ENCODE data around the gene GOLPH3L. TPM values are rescaled to one million over a fixed set of nuclear protein-coding genes. Genes with fewer than 3 reads are reported as not detected.

Gene GOLPH3L
- total and polyA plus RNA-seq, 2 of the 13 experiments (the other 11 are each of a cell fraction or from before 2014, with no cell fraction given): 8.2 to 12.8 TPM

DNA sequence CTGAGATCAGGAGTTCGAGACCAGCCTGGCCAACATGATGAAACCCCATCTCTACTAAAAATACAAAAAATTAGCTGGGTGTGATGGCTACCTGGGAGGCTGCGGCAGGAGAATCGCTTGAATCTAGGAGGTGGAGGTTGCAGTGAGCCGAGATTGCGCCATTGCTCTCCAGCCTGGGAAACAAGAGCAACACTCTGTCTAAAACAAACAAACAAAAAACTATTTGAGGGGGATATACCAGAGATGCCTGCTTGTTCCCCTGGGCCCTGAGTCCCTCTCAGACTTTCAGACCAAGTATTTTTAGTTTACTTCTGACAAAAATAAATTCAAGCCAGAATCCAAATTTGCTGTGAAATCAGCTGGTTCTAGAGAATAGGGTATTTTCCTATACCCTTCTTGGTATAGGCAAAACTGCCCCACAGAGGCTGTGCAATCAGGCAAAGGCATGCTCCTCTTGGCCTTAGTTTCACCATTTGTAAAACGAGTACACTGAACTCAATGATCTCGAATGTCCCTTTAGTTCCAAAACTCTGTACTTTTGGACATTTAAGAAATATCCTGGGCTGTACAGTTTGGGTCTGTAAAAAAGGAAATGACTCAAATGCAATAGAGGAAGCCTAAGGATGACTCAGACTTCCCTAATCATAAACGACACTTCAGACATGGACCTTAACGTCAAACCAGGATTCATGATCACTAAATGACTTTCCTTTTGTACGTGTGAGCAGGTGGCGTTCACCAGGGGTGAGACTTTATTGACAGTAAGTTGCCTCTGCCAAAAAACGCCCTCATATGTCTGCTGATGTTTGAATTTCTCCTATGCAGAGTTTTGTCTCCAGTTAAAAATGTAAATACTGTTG is 83.7 kb downstream of the GOLPH3L start (continued):
- TF ChIP-seq THYN1 (CRISPR knock-in tag; IDR thresholded peaks at IDR 0.05; ENCODE audit: borderline replicate concordance, low read depth) (no peak), ZNF720 (CRISPR knock-in tag; IDR thresholded peaks at IDR 0.05) (no peak), CREB1 (IDR thresholded peaks at IDR 0.05) (no peak), CREB1 (CRISPR knock-in tag; IDR thresholded peaks at IDR 0.05) (peak; percentile 59), ZNF644 (CRISPR knock-in tag; IDR thresholded peaks at IDR 0.05; ENCODE audit: low read depth) (no peak), EP300 (IDR thresholded peaks at IDR 0.05; ENCODE audit: low read depth in 2 of 2, low read length in 2 of 2) (peak in 1 of 2 experiments; percentile 64; a peak in 2 of 4 replicates), EP300 (CRISPR knock-in tag; IDR thresholded peaks at IDR 0.05; ENCODE audit: borderline replicate concordance) (no peak; the same call in 1 of the 2 replicates), ZKSCAN8 (CRISPR knock-in tag; IDR thresholded peaks at IDR 0.05; ENCODE audit: borderline replicate concordance) (0 out of 2 replicates have a peak, but pooled peaks have one; percentile 6), ZNF234 (CRISPR knock-in tag; conservative IDR thresholded peaks at IDR 0.05) (no peak), RBFOX2 (IDR thresholded peaks at IDR 0.05; ENCODE audit: low read depth, low read length) (no peak), REPIN1 (CRISPR knock-in tag; IDR thresholded peaks at IDR 0.05; ENCODE audit: borderline replicate concordance, low read depth) (no peak), ZNF326 (CRISPR knock-in tag; IDR thresholded peaks at IDR 0.05; ENCODE audit: borderline replicate concordance) (no peak), SIN3B (IDR thresholded peaks at IDR 0.05; ENCODE audit: low read length) (no peak), CEBPG (CRISPR knock-in tag; IDR thresholded peaks at IDR 0.05) (peak; percentile 77), AGO1 (IDR thresholded peaks at IDR 0.05; ENCODE audit: low read depth, low read length, poor library complexity, severe bottlenecking) (no peak), RELA (CRISPR knock-in tag; IDR thresholded peaks at IDR 0.05) (0 out of 2 replicates have a peak, but pooled peaks have one; percentile 17), PLRG1 (conservative IDR thresholded peaks at IDR 0.05) (no peak), NFYC (CRISPR knock-in tag; IDR thresholded peaks at IDR 0.05) (no peak), ZNF788 (CRISPR knock-in tag; IDR thresholded peaks at IDR 0.05; ENCODE audit: borderline replicate concordance) (no peak), FOXP1 (IDR thresholded peaks at IDR 0.05) (no peak), FOXP1 (CRISPR knock-in tag; IDR thresholded peaks at IDR 0.05) (peak; percentile 54), ATF7 (IDR thresholded peaks at IDR 0.05) (no peak), ATF7 (CRISPR knock-in tag; IDR thresholded peaks at IDR 0.05) (no peak), BRCA1 (CRISPR knock-in tag; IDR thresholded peaks at IDR 0.05) (no peak), ZNF672 (CRISPR knock-in tag; IDR thresholded peaks at IDR 0.05) (no peak), ZBTB21 (CRISPR knock-in tag; IDR thresholded peaks at IDR 0.05) (peak; percentile 83; the same call in 1 of the 2 replicates)
- TF ChIP-seq, protein P1, sequence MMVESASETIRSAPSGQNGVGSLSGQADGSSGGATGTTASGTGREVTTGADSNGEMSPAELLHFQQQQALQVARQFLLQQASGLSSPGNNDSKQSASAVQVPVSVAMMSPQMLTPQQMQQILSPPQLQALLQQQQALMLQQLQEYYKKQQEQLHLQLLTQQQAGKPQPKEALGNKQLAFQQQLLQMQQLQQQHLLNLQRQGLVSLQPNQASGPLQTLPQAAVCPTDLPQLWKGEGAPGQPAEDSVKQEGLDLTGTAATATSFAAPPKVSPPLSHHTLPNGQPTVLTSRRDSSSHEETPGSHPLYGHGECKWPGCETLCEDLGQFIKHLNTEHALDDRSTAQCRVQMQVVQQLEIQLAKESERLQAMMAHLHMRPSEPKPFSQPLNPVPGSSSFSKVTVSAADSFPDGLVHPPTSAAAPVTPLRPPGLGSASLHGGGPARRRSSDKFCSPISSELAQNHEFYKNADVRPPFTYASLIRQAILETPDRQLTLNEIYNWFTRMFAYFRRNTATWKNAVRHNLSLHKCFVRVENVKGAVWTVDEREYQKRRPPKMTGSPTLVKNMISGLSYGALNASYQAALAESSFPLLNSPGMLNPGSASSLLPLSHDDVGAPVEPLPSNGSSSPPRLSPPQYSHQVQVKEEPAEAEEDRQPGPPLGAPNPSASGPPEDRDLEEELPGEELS (CRISPR knock-in tag; IDR thresholded peaks at IDR 0.05): peak; percentile 67
- TF ChIP-seq, protein P2, sequence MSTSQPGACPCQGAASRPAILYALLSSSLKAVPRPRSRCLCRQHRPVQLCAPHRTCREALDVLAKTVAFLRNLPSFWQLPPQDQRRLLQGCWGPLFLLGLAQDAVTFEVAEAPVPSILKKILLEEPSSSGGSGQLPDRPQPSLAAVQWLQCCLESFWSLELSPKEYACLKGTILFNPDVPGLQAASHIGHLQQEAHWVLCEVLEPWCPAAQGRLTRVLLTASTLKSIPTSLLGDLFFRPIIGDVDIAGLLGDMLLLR (CRISPR knock-in tag; IDR thresholded peaks at IDR 0.05): no peak
- TF ChIP-seq, protein P3, sequence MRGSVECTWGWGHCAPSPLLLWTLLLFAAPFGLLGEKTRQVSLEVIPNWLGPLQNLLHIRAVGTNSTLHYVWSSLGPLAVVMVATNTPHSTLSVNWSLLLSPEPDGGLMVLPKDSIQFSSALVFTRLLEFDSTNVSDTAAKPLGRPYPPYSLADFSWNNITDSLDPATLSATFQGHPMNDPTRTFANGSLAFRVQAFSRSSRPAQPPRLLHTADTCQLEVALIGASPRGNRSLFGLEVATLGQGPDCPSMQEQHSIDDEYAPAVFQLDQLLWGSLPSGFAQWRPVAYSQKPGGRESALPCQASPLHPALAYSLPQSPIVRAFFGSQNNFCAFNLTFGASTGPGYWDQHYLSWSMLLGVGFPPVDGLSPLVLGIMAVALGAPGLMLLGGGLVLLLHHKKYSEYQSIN (CRISPR knock-in tag; IDR thresholded peaks at IDR 0.05; ENCODE audit: borderline replicate concordance): no peak
- TF ChIP-seq, protein P4, sequence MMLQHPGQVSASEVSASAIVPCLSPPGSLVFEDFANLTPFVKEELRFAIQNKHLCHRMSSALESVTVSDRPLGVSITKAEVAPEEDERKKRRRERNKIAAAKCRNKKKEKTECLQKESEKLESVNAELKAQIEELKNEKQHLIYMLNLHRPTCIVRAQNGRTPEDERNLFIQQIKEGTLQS (CRISPR knock-in tag; IDR thresholded peaks at IDR 0.05): peak; percentile 77; the same call in 1 of the 2 replicates
